Neural progenitor cell (in vitro differentiated cells): Measurements from ENCODE around the gene VAV3. TPM values are rescaled to one million over a fixed set of nuclear protein-coding genes. Genes with fewer than 3 reads are reported as not detected.

Experiments used
- DNase-seq: peaks from one replicate; pipeline ENCODE4 v3.0.0-alpha.2; 2016; ENCODE audit warnings: low spot score
- H2AFZ ChIP-seq: fragments of 200-600 bp; sonication (generic); replicated peaks from 2 replicates; pipeline ENCODE4 v1.6.1; 2016; ENCODE audit warnings: antibody characterized with exemption
- H3F3A ChIP-seq: fragments of 200-600 bp; sonication (generic); 2 replicates; pipeline ENCODE4 v1.6.1; 2016; ENCODE audit warnings: antibody characterized with exemption, low read depth
- H3K27ac ChIP-seq: fragments of 200-600 bp; sonication (generic); 2 replicates; pipeline ENCODE4 v1.5.1; 2016; ENCODE audit warnings: mild to moderate bottlenecking
- H3K27me3 ChIP-seq: fragments of 200-600 bp; sonication (generic); 2 replicates; pipeline ENCODE4 v1.6.1; 2016; ENCODE audit warnings: mild to moderate bottlenecking, moderate library complexity
- H3K36me3 ChIP-seq: fragments of 200-600 bp; sonication (generic); 2 replicates; pipeline ENCODE4 v1.5.1; 2016
- H3K4me1 ChIP-seq: fragments of 200-600 bp; sonication (generic); 2 replicates; pipeline ENCODE4 v1.6.1; 2016; ENCODE audit warnings: mixed run types
- H3K4me2 ChIP-seq: fragments of 200-600 bp; sonication (generic); 2 replicates; pipeline ENCODE4 v1.6.1; 2016
- H3K4me3 ChIP-seq: fragments of 200-600 bp; sonication (generic); 2 replicates; pipeline ENCODE4 v1.5.1; 2016
- H3K79me2 ChIP-seq: fragments of 200-600 bp; sonication (generic); 2 replicates; pipeline ENCODE4 v1.6.1; 2016; ENCODE audit warnings: low read depth
- H3K9ac ChIP-seq: fragments of 200-600 bp; sonication (generic); 2 replicates; pipeline ENCODE4 v1.6.1; 2016
- H3K9me3 ChIP-seq: fragments of 200-600 bp; sonication (generic); 2 replicates; pipeline ENCODE4 v1.5.1; 2016; ENCODE audit warnings: low read depth
- H4K20me1 ChIP-seq: fragments of 200-600 bp; sonication (generic); 2 replicates; pipeline ENCODE4 v1.6.1; 2016; ENCODE audit warnings: low read depth
- H3K27ac Mint-ChIP-seq: 3 replicates; pipeline ENCODE4 v1.8.0; 2021; ENCODE audit warnings: mixed read lengths
- H3K27me3 Mint-ChIP-seq: 2 replicates; pipeline ENCODE4 v1.8.0; 2022; ENCODE audit warnings: low read depth, mild to moderate bottlenecking, inconsistent platforms, moderate library complexity, mixed read lengths; ENCODE audit not compliant: insufficient read depth
- H3K36me3 Mint-ChIP-seq: 3 replicates; pipeline ENCODE4 v1.8.0; 2021; ENCODE audit warnings: mixed read lengths
- H3K4me1 Mint-ChIP-seq: 3 replicates; pipeline ENCODE4 v1.8.0; 2021; ENCODE audit warnings: mixed read lengths
- H3K4me3 Mint-ChIP-seq: 3 replicates; pipeline ENCODE4 v1.8.0; 2021; ENCODE audit warnings: mild to moderate bottlenecking, moderate library complexity, mixed read lengths
- H3K9me3 Mint-ChIP-seq: 3 replicates; pipeline ENCODE4 v1.8.0; 2020; ENCODE audit warnings: mixed read lengths
- EZH2 ChIP-seq: fragments of 200-600 bp; sonication (generic); IDR thresholded peaks from 2 replicates; pipeline ENCODE4 v1.6.1; 2017; ENCODE audit warnings: antibody characterized with exemption, mild to moderate bottlenecking, moderate library complexity
- EZH2phosphoT487 ChIP-seq: fragments of 200-600 bp; sonication (generic); IDR thresholded peaks from 2 replicates; pipeline ENCODE4 v1.6.1; 2017; ENCODE audit warnings: antibody characterized with exemption
- total RNA-seq: library from RNA; depleted of rRNA; stranded (reverse); fragments of >200 nt; gene quantifications from 2 replicates; pipeline ENCODE4 v1.2.3, GENCODE V29; 2015; ENCODE audit warnings: low replicate concordance
- TF ChIP-seq, protein P1 (sequence below): fragments of 200-600 bp; sonication (generic); IDR thresholded peaks from 2 replicates; pipeline ENCODE4 v1.5.1; 2017; ENCODE audit warnings: antibody characterized with exemption, mild to moderate bottlenecking

VAV3 gene
- total RNA-seq, 1 donor from 2014 or later = 1.7 TPM

DNA sequence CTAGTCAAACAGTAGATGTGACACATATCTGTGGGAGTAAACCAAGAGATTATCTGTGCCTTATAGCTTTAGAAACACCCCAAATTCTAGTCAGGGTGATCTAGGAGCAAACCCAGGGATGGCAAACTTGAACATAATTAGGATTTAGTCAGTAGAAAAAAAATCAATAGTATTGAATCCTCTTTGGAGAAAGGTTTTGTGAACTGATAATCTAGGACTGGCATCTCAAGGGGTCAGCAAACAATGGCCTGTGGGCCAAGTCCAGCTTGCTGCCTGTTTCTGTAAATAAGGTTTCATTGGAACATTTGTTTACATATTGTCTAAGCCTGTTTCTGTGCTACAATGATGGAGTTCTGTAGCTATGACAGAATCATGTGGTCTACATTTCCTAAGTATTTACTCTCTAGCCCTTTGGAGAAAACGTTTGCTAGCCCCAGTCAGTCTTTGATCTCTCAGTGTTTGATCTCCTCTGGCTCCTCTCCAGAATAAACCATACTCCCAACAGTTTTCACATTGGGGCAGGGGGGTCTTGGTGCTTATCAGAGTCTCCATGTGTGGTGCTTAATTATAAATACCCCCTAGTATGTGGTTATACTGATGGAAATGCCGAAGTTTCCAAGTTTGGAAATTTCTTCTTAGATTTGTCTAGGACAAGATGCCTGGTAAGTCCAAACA, 438.3 kb downstream of the VAV3 start:
- Histone ChIP-seq H3K4me2 (no peak overlapping the region), H2AFZ (no peak overlapping the region), H3K4me3 (no peak overlapping the region), H3K4me1 (peaks cover 27% of the 10 kb centered on the region), H3K9ac (no peak overlapping the region), H3K36me3 (no peaks in the 10 kb centered on the region), H3K9me3 (no peaks in the 10 kb centered on the region), H4K20me1 (no peaks in the 10 kb centered on the region), H3K79me2 (no peaks in the 10 kb centered on the region), H3F3A (peaks cover 23% of the 10 kb centered on the region), H3K27ac (no peak overlapping the region), H3K27me3 (no peaks in the 10 kb centered on the region)
- Mint-ChIP-seq H3K36me3 (no peaks in the 10 kb centered on the region), H3K4me3 (no peak overlapping the region), H3K27me3 (peaks cover 4% of the 10 kb centered on the region), H3K27ac (no peak overlapping the region), H3K9me3 (no peaks in the 10 kb centered on the region), H3K4me1 (peaks cover 16% of the 10 kb centered on the region)
- DNase-seq = no peak
- no peak for TF ChIP-seq EZH2phosphoT487
- TF ChIP-seq, protein P1, sequence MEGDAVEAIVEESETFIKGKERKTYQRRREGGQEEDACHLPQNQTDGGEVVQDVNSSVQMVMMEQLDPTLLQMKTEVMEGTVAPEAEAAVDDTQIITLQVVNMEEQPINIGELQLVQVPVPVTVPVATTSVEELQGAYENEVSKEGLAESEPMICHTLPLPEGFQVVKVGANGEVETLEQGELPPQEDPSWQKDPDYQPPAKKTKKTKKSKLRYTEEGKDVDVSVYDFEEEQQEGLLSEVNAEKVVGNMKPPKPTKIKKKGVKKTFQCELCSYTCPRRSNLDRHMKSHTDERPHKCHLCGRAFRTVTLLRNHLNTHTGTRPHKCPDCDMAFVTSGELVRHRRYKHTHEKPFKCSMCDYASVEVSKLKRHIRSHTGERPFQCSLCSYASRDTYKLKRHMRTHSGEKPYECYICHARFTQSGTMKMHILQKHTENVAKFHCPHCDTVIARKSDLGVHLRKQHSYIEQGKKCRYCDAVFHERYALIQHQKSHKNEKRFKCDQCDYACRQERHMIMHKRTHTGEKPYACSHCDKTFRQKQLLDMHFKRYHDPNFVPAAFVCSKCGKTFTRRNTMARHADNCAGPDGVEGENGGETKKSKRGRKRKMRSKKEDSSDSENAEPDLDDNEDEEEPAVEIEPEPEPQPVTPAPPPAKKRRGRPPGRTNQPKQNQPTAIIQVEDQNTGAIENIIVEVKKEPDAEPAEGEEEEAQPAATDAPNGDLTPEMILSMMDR = no peak
- TF ChIP-seq EZH2 = no peak

DNA sequence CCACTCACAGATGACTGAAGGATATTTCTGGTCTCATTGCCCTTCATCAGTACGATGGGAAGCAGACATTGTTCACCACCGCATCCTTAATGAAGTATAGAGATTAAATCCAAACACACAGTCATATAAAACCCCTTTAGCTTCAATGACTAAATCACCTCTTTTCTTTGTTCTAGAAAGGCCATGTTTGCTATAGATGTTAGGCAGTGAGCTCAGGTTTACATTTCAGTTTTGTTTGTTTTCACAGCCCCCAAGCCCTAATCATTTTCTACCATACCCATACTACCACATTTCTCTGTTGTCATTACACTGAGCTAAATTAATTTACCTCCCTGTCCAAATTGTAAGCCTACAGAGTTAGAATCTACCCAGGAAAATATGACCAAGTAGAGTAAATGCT, 439.0 kb downstream of the VAV3 start:
- no peak overlapping the region for H3K4me3 ChIP-seq
- H3K27me3 ChIP-seq = no peaks in the 10 kb centered on the region
- H3K27ac ChIP-seq = no peak overlapping the region
- no peak for DNase-seq
- Mint-ChIP-seq H3K27me3 (peaks cover 4% of the 10 kb centered on the region), H3K27ac (no peak overlapping the region), H3K4me1 (peaks cover 16% of the 10 kb centered on the region), H3K36me3 (no peaks in the 10 kb centered on the region), H3K4me3 (no peak overlapping the region), H3K9me3 (no peaks in the 10 kb centered on the region)
- no peaks in the 10 kb centered on the region for H3K36me3 ChIP-seq
- no peaks in the 10 kb centered on the region for H4K20me1 ChIP-seq
- no peaks in the 10 kb centered on the region for H3K79me2 ChIP-seq
- no peak overlapping the region for H2AFZ ChIP-seq
- no peaks in the 10 kb centered on the region for H3K9me3 ChIP-seq
- no peak overlapping the region for H3K4me2 ChIP-seq
- H3K9ac ChIP-seq = no peak overlapping the region
- H3K4me1 ChIP-seq = peaks cover 27% of the 10 kb centered on the region
- TF ChIP-seq, protein P1 = no peak
- TF ChIP-seq EZH2phosphoT487 (no peak), EZH2 (no peak)
- peaks cover 23% of the 10 kb centered on the region for H3F3A ChIP-seq

DNA sequence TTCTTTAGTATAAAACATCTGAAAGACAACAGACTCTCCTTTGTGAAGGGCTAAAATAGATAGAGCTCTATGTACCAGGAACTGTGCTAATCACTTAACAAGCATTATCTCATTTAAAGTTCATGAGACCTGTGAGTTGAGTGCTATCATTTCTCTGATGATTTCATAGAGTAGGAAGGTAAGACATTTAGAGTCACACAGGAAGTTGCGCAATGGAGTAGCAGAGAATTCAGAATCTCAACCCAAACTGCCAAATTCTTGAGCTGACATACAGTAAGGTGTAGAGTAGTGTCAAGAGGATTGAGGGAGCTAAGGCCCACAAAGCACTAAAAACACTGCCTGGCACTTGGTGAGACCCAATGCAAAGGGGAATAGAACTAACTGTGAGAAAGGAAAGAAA, 439.8 kb downstream of the VAV3 start:
- Histone ChIP-seq H3K4me1 (peaks cover 27% of the 10 kb centered on the region), H4K20me1 (no peaks in the 10 kb centered on the region), H3K9ac (no peak overlapping the region), H3K9me3 (no peaks in the 10 kb centered on the region), H3K4me3 (no peak overlapping the region), H3K4me2 (no peak overlapping the region), H2AFZ (no peak overlapping the region), H3K79me2 (no peaks in the 10 kb centered on the region), H3K36me3 (no peaks in the 10 kb centered on the region), H3K27ac (no peak overlapping the region), H3K27me3 (no peaks in the 10 kb centered on the region), H3F3A (peaks cover 23% of the 10 kb centered on the region)
- Mint-ChIP-seq H3K27me3 (peaks cover 4% of the 10 kb centered on the region), H3K9me3 (no peaks in the 10 kb centered on the region), H3K36me3 (no peaks in the 10 kb centered on the region), H3K4me1 (peaks cover 16% of the 10 kb centered on the region), H3K4me3 (no peak overlapping the region), H3K27ac (no peak overlapping the region)
- TF ChIP-seq EZH2 (no peak), EZH2phosphoT487 (no peak)
- TF ChIP-seq, protein P1 = no peak
- no peak for DNase-seq
